ENCODE data around the gene MIEF2. TPM values are rescaled to one million over a fixed set of nuclear protein-coding genes. Genes with fewer than 3 reads are reported as not detected.

MIEF2 gene
- total RNA-seq, 2 experiments from 2014 or later: 3.3 to 5.2 TPM

GRCh38 chr17:18250708-18251107 is 9.8 kb upstream of the MIEF2 start:
- ATAC-seq (no peak), DNase-seq (no peak)
- ChIA-PET POLR2A (no interaction called here), CTCF (no interaction called here)
- Mint-ChIP-seq H3K27me3 (no peaks in the 10 kb centered on the region), H3K4me3 (no peak overlapping the region), H3K9me3 (ENCODE audit: low read depth) (no peaks in the 10 kb centered on the region), H3K4me1 (no peaks in the 10 kb centered on the region), H3K36me3 (ENCODE audit: low read depth) (peaks cover 39% of the 10 kb centered on the region), H3K27ac (no peak overlapping the region)
- intact Hi-C loops (cut with DNase I, micrococcal nuclease): no loop called here

- POLR2A ChIA-PET: no interaction called here
- H3K27ac Mint-ChIP-seq: no peak overlapping the region
- CTCF ChIA-PET: no interaction called here
Measured at GRCh38 chr17:18251204-18251603, 9.3 kb upstream of the MIEF2 start.

GRCh38 chr17:18252160-18252559 is 8.3 kb upstream of the MIEF2 start:
- ChIA-PET POLR2A (no interaction called here), CTCF (no interaction called here)
- peaks cover 40% of the 10 kb centered on the region for H3K36me3 Mint-ChIP-seq (ENCODE audit: low read depth)
- no peaks in the 10 kb centered on the region for H3K9me3 Mint-ChIP-seq (ENCODE audit: low read depth)
- DNase-seq (no peak), ATAC-seq (no peak)
- peaks cover 11% of the 10 kb centered on the region for H3K4me1 Mint-ChIP-seq
- no peak overlapping the region for H3K27ac Mint-ChIP-seq
- H3K27me3 Mint-ChIP-seq: no peaks in the 10 kb centered on the region
- intact Hi-C loops (cut with DNase I, micrococcal nuclease): no loop called here
- no peak overlapping the region for H3K4me3 Mint-ChIP-seq

More at GRCh38 chr17:18251204-18251603, 9.3 kb upstream of the MIEF2 start:
- peaks cover 3% of the 10 kb centered on the region for H3K4me1 Mint-ChIP-seq
- H3K27me3 Mint-ChIP-seq: no peaks in the 10 kb centered on the region
- H3K36me3 Mint-ChIP-seq (ENCODE audit: low read depth): peaks cover 39% of the 10 kb centered on the region
- ATAC-seq: no peak
- intact Hi-C loops (cut with DNase I, micrococcal nuclease): no loop called here
- no peaks in the 10 kb centered on the region for H3K9me3 Mint-ChIP-seq (ENCODE audit: low read depth)
- DNase-seq: no peak
- H3K4me3 Mint-ChIP-seq: no peak overlapping the region

- no peak overlapping the region for H3K27ac Mint-ChIP-seq
- peaks cover 18% of the 10 kb centered on the region for H3K4me1 Mint-ChIP-seq
- H3K27me3 Mint-ChIP-seq: no peaks in the 10 kb centered on the region
- H3K36me3 Mint-ChIP-seq (ENCODE audit: low read depth): peaks cover 34% of the 10 kb centered on the region
- ATAC-seq (no peak), DNase-seq (no peak)
- CTCF ChIA-PET: interaction anchor here (0.6 kb wide), 1 partner anchor 295 kb away, joined by 3 read pairs; no protein-coding TSS in a partner anchor
- POLR2A ChIA-PET: no interaction called here
- H3K9me3 Mint-ChIP-seq (ENCODE audit: low read depth): no peaks in the 10 kb centered on the region
- H3K4me3 Mint-ChIP-seq: no peak overlapping the region
- intact Hi-C loops (cut with DNase I, micrococcal nuclease): no loop called here
Measured at GRCh38 chr17:18253187-18253884, 7.1 kb upstream of the MIEF2 start.

- no peak for ATAC-seq
- Mint-ChIP-seq H3K4me3 (no peak overlapping the region), H3K4me1 (peaks cover 21% of the 10 kb centered on the region), H3K27ac (no peak overlapping the region), H3K36me3 (ENCODE audit: low read depth) (peaks cover 33% of the 10 kb centered on the region), H3K27me3 (no peaks in the 10 kb centered on the region), H3K9me3 (ENCODE audit: low read depth) (no peaks in the 10 kb centered on the region)
- intact Hi-C loops (cut with DNase I, micrococcal nuclease): no loop called here
- no peak for DNase-seq
- ChIA-PET POLR2A (no interaction called here), CTCF (interaction anchor here (1.2 kb wide), 1 partner anchor 36 kb away, joined by 3 read pairs; no protein-coding TSS in a partner anchor)
Measured at GRCh38 chr17:18253947-18254821, 6.3 kb upstream of the MIEF2 start.

GRCh38 chr17:18254888-18255649 is 5.4 kb upstream of the MIEF2 start:
- DNase-seq (no peak), ATAC-seq (no peak)
- H3K36me3 Mint-ChIP-seq (ENCODE audit: low read depth): peaks cover 32% of the 10 kb centered on the region
- intact Hi-C loops (cut with DNase I, micrococcal nuclease): no loop called here
- no peak overlapping the region for H3K27ac Mint-ChIP-seq
- POLR2A ChIA-PET: no interaction called here
- no peaks in the 10 kb centered on the region for H3K27me3 Mint-ChIP-seq
- peaks cover 27% of the 10 kb centered on the region for H3K4me1 Mint-ChIP-seq
- H3K9me3 Mint-ChIP-seq (ENCODE audit: low read depth): no peaks in the 10 kb centered on the region
- CTCF ChIA-PET: interaction anchor here (0.9 to 1.2 kb wide), 2 partner anchors 24 to 37 kb away, joined by 3 read pairs; no protein-coding TSS in a partner anchor
- no peak overlapping the region for H3K4me3 Mint-ChIP-seq

GRCh38 chr17:18256351-18256750 is 4.1 kb upstream of the MIEF2 start:
- DNase-seq (no peak), ATAC-seq (no peak)
- Mint-ChIP-seq H3K4me1 (peaks cover 31% of the 10 kb centered on the region), H3K4me3 (no peak overlapping the region), H3K9me3 (ENCODE audit: low read depth) (no peaks in the 10 kb centered on the region), H3K27ac (no peak overlapping the region), H3K36me3 (ENCODE audit: low read depth) (peaks cover 23% of the 10 kb centered on the region), H3K27me3 (no peaks in the 10 kb centered on the region)
- ChIA-PET CTCF (interaction anchor here (0.7 to 1.2 kb wide), 2 partner anchors 8 to 47 kb away, joined by 3 to 5 read pairs; no protein-coding TSS in a partner anchor), POLR2A (no interaction called here)
- intact Hi-C loops (cut with DNase I, micrococcal nuclease): no loop called here

- no peak for ATAC-seq
- no peak for DNase-seq
- CTCF ChIA-PET: interaction anchor here (0.7 to 1.7 kb wide), 3 partner anchors 9 to 72 kb away, joined by 3 to 5 read pairs (median 3); no protein-coding TSS in a partner anchor
- H3K36me3 Mint-ChIP-seq (ENCODE audit: low read depth): peaks cover 20% of the 10 kb centered on the region
- intact Hi-C loops (cut with DNase I, micrococcal nuclease): no loop called here
- H3K4me3 Mint-ChIP-seq: peak overlapping the region; percentile 96
- H3K27me3 Mint-ChIP-seq: no peaks in the 10 kb centered on the region
- POLR2A ChIA-PET: no interaction called here
- peaks cover 36% of the 10 kb centered on the region for H3K4me1 Mint-ChIP-seq
- no peaks in the 10 kb centered on the region for H3K9me3 Mint-ChIP-seq (ENCODE audit: low read depth)
- H3K27ac Mint-ChIP-seq: peak overlapping the region; percentile 67
Measured at GRCh38 chr17:18256776-18257175, 3.7 kb upstream of the MIEF2 start.

- Mint-ChIP-seq H3K4me3 (peak overlapping the region; percentile 96), H3K9me3 (ENCODE audit: low read depth) (no peaks in the 10 kb centered on the region), H3K4me1 (peaks cover 41% of the 10 kb centered on the region), H3K36me3 (ENCODE audit: low read depth) (peaks cover 17% of the 10 kb centered on the region), H3K27ac (peak overlapping the region; percentile 94), H3K27me3 (no peaks in the 10 kb centered on the region)
- POLR2A ChIA-PET: no interaction called here
- intact Hi-C loops (cut with DNase I, micrococcal nuclease): no loop called here
- CTCF ChIA-PET: interaction anchor here (0.5 to 1.7 kb wide), 3 partner anchors 9 to 73 kb away, joined by 3 to 5 read pairs (median 3); no protein-coding TSS in a partner anchor
- ATAC-seq (peak; percentile 6), DNase-seq (peak; percentile 67)
Measured at GRCh38 chr17:18257268-18257981, 3.0 kb upstream of the MIEF2 start.

GRCh38 chr17:18257982-18258355 is 2.5 kb upstream of the MIEF2 start:
- DNase-seq: peak; percentile 75
- peak overlapping the region; percentile 94 for H3K27ac Mint-ChIP-seq
- intact Hi-C loops (cut with DNase I, micrococcal nuclease): loop anchor here in 1 of 2 experiments (1.0 kb wide), 1 partner anchor 33 kb away; the partner anchor contains the start of gene LLGL1
- no peaks in the 10 kb centered on the region for H3K27me3 Mint-ChIP-seq
- ChIA-PET CTCF (interaction anchor here (0.5 to 1.7 kb wide), 2 partner anchors 71 to 73 kb away, joined by 3 read pairs; no protein-coding TSS in a partner anchor), POLR2A (no interaction called here)
- peaks cover 17% of the 10 kb centered on the region for H3K36me3 Mint-ChIP-seq (ENCODE audit: low read depth)
- H3K4me3 Mint-ChIP-seq: peak overlapping the region; percentile 96
- H3K4me1 Mint-ChIP-seq: peaks cover 42% of the 10 kb centered on the region
- ATAC-seq: peak; percentile 37
- no peaks in the 10 kb centered on the region for H3K9me3 Mint-ChIP-seq (ENCODE audit: low read depth)

Measured in activated CD4-positive, alpha-beta T cell treated with anti-CD3 and anti-CD28 coated beads for 36 hours (primary cell).